Stimulated activated CD8-positive, alpha-beta memory T cell treated with anti-CD3 and anti-CD28 coated beads, Interleukin-4, amount 100 ng/mL, for 4 hours (primary cell): ENCODE measurements around the gene ZDHHC1.

Source experiments
- DNase-seq, 2 donors: peaks; one replicate each; pipeline ENCODE4 v3.0.0-alpha.2; 2020; ENCODE audit warnings: low read depth in 2 of 2, low spot score in 1 of 2

Gene ZDHHC1, protein sequence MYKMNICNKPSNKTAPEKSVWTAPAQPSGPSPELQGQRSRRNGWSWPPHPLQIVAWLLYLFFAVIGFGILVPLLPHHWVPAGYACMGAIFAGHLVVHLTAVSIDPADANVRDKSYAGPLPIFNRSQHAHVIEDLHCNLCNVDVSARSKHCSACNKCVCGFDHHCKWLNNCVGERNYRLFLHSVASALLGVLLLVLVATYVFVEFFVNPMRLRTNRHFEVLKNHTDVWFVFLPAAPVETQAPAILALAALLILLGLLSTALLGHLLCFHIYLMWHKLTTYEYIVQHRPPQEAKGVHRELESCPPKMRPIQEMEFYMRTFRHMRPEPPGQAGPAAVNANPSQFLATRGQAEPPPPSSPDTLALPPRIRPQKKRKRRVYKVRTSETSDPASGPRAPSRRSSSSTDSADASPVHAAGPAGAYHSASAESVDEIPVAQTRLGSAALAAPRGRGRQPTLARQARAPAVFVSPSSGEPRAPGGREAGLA

DNA sequence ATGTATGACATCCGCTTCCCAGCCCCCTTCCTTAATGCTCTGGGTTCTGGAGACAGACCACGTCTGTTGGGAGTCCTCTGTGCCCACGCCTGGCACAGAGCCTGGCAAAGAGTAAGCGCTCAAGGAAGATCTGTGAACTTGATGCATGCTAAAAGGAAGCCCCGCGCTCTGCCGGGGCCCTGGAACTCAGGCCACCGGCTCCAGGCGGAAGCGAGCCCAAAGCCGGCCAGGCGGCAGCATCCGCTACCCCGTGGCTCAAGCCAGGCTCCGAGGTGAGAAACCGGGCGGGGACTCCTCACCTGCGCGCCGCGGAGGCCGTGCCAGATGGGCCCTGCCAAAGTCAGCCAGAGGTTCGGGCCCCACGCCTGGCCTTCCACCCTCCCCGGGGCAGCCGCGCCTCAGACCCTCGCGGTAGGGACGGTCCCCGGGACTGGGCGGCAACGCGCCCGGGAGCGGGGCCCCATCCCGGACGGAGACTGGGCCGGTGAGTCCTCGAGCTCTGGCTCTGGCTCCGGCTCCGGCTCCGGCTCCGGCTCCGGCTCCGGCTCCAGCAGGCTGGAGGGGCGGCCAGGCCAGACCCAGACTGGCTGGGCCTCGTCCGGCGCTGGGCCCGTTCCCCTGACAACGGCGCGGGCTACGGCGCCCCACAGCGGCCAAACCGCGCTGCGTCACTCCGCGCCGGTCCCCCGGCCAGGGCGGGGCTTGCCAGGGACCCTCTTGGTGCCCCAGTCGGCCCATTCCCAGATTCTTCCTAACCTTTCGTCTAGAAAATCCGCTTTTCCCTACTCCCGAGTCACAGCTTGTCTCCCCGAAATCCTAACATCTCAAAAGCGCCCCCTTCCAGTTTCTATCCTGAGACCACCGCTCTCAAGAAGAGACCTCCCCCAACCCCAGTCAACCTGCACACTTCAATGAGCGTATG lies at the start of gene ZDHHC1:
Gene ZDHHC1, minus strand, starts transcription at position 606 of the 922 bp plus-strand sequence. CDS start 8,702 bp downstream, outside the sequence.
- DNase-seq, result no peak

DNA sequence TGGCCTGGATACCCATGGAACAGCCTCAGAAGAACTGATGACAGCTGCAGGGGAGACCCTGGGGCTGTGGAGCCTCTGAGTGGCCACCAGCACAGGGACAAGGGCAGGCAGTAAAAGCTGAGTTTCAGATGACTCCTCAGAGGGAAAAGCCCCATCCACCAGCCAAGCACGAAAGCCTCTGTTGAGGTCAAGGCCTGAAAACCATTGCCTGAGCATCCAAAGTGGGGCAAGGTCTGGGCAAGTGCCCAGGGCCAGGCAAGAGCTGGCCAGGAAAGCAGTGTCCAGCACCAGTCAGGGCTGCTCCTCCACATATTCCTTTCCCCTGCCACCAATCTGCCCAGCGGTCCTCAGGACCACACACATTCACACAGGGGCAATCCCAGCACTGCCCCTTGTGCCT lies 48.3 kb upstream of the ZDHHC1 start:
- DNase-seq, result no peak

GRCh38 chr16:67463691-67464090 lies 47.4 kb upstream of the ZDHHC1 start:
- no peak for DNase-seq

GRCh38 chr16:67463059-67463458 lies 46.8 kb upstream of the ZDHHC1 start:
- DNase-seq, result no peak

DNA sequence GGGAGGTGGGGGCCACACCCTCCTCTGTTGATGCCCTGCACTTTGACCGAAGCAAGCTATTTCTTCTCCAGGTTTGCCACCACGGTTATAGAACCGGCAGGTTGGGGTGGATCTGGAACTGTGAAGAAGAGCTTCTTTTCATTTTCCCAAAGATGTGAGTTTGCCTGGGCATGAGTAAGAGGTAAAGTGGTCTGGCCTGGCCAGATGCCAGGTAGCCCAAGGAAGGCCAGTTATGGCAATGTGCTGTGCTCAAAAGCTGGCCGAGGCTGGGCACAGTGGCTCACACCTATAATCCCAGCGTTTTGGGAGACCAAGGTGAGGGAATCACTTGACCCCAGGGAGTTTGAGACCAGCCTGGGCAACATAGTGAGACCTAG lies 46.0 kb upstream of the ZDHHC1 start:
- no peak for DNase-seq

- no peak for DNase-seq
Observed at GRCh38 chr16:67461600-67462278, 45.5 kb upstream of the ZDHHC1 start.

GRCh38 chr16:67460961-67461360 lies 44.7 kb upstream of the ZDHHC1 start:
- DNase-seq, result no peak

- no peak for DNase-seq
Observed at GRCh38 chr16:67460168-67460567, 43.9 kb upstream of the ZDHHC1 start.

DNA sequence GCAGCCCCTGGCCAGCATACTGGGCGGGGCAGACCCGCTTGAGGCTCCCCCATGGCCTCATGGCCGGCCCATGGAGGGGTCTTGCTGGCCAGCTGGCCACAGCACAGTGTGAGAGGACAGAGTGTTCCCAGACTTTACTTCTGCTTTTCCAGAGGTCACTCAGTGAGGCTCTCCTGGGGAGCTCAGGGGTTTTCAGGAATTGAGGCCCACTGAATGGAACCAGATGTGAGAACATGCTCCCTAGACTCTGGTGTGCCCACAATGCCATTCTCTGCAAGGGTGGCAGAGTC lies 43.5 kb upstream of the ZDHHC1 start:
- no peak for DNase-seq

GRCh38 chr16:67459066-67459860 lies 43.0 kb upstream of the ZDHHC1 start:
- DNase-seq, result no peak

DNA sequence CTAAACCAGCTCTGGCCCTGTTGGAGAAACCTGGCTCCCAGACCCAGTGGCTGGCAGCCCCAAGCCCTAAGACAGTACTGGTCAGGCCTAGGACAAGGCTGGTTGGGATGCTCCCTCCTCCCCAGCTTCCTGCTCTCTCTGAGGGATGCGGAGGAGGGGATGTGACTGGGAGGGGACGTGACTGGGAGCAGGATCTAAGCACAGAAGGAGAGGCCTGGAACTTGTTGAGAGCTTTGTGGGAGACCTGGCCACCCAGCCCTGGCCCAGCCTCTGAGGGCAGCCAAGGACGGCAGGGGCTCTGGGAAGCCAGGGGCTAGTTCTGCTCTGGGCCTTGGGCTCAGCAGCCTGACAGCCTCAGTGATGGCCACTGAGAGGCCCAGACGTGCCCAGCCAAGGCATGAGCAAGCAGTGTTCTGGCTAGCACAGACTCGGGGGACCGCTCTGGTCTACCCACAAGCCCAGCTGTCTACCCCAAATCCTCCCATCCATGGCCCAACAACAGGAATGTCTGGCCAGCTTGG lies 41.9 kb upstream of the ZDHHC1 start:
- no peak for DNase-seq

- no peak for DNase-seq
Observed at GRCh38 chr16:67457611-67458010, 41.3 kb upstream of the ZDHHC1 start.

GRCh38 chr16:67456391-67457081 lies 40.3 kb upstream of the ZDHHC1 start:
- no peak for DNase-seq

GRCh38 chr16:67454852-67455251 lies 38.6 kb upstream of the ZDHHC1 start:
- DNase-seq, result no peak

- no peak for DNase-seq
Observed at GRCh38 chr16:67454104-67454503, 37.8 kb upstream of the ZDHHC1 start.

- DNase-seq, result no peak
Observed at GRCh38 chr16:67451704-67452435, 35.6 kb upstream of the ZDHHC1 start.

DNA sequence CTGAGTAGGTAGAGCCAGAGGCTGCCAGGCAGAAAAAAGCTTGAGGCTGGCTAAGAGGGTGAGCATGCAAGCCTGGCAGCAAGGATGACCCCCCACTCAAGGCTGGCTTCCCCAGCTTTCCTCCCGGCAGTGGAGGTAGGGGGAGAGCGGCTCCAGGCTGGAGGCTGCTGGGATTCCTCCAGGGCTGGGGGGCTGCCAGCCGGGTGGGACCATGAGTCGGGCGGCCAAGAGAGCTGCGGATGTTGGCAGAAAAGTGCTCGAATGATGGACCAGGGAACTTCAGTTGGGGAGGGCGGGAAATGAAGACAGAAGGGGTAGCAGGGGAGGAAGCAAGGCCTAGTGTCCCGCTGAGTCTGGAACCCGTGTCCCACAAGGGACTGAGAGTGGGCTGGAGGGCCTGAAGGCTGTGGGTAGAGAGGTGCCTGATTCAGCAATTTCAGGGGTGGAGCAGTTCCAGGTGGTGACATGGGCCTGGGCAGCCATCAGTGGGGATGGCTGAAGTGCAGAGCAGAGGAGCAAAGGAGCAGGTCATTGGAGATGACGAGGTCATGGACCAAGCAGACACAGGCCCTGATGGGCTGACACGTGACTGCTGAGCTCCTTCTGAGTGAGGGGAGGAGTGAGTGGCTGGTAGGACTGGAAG lies 34.9 kb upstream of the ZDHHC1 start:
- no peak for DNase-seq

- no peak for DNase-seq
Observed at GRCh38 chr16:67449739-67450138, 33.5 kb upstream of the ZDHHC1 start.

DNA sequence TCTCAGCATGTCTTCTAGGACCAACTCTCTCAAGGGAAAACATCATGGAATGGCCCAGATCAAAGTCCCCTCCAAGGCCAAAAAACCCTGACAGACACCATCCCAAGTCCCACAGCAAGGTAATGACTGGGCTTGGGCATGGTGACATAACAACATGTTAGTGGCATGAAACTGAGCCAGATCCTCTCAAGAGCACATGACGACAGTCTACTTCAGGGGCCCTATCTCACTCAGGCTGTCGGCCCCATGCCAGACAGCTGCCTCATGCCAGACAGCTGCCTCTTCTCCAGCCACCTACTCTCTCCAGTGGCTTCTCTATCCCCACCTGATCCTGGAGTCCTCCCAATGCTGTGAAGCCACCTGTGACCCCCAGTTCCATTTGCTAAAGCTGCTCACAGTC lies 33.1 kb upstream of the ZDHHC1 start:
- DNase-seq, result no peak
